Cerebellar cortex (tissue), 1 donor: ENCODE measurements around the gene ASB16.

Experiments
- DNase-seq: peaks from one replicate; pipeline ENCODE4 v3.0.0-alpha.2; 2015; ENCODE audit warnings: low spot score

ASB16 gene

DNA sequence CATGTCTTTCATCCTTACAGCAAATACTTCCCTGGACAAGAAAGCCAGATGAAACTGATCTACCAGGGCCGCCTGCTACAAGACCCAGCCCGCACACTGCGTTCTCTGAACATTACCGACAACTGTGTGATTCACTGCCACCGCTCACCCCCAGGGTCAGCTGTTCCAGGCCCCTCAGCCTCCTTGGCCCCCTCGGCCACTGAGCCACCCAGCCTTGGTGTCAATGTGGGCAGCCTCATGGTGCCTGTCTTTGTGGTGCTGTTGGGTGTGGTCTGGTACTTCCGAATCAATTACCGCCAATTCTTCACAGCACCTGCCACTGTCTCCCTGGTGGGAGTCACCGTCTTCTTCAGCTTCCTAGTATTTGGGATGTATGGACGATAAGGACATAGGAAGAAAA, 20.0 kb downstream of the ASB16 start:
- DNase-seq, result no peak

GRCh38 chr17:44191369-44191768, 20.9 kb downstream of the ASB16 start:
- DNase-seq, result no peak

- DNase-seq, result no peak
Measured at GRCh38 chr17:44191941-44192496, 21.5 kb downstream of the ASB16 start.

GRCh38 chr17:44192750-44193149, 22.2 kb downstream of the ASB16 start:
- no peak for DNase-seq

GRCh38 chr17:44193326-44194084, 23.0 kb downstream of the ASB16 start:
- DNase-seq, result no peak

- no peak for DNase-seq
Measured at GRCh38 chr17:44197107-44197506, 26.6 kb downstream of the ASB16 start.

- DNase-seq, result peak; percentile 56
Measured at GRCh38 chr17:44197980-44198720, 27.6 kb downstream of the ASB16 start.

- no peak for DNase-seq
Measured at GRCh38 chr17:44198721-44199552, 28.4 kb downstream of the ASB16 start.

DNA sequence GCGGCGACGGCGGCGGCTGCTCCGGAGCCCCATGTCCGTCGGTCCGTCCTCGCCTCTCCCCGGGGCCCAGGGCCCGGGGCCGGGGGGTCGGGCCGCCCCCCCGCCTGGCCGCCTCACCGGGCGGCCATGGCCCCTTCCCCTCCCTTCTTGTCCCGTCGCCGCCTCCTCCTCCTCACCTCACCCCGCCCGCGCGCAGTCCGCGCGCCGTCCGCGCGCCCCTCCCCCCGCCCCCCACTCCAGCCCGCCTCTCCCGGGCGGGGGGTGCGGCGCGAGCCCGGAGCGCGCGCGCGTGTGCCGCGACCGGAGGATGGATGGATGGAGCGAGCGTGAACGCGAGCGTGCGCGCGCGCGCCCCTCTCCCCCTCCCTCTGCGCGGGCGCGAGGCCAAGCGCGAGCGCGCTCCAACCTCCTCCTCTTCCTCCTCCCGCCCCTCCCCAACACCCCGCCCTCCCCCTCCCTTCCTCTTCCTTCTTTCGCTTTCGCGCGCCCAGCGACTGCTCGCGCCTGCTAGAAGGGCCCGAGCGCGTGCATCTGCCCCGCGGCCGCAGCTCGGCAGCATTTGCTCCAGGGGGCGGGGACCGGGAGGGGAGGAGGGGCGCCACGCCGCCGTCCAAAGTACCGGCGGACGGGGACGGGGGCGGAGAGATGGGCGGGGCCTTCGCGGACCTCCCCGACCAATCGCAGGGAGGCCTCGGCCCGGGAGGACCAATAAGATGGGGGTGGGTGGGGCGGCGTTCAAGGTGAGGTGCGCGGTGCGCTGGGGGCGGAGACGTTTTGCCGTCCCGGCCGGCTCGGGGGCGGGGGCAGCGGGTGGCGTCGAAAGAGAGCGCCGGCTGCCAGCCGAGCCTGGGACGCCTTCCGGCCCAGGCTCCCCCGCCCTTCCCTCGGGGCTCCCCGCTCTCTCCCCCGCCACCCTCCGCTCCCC, 29.3 kb downstream of the ASB16 start, which contains the start of gene ATXN7L3:
Gene ATXN7L3, minus strand, starts transcription at position 332 of the 925 bp plus-strand sequence. CDS start 1,814 bp downstream, outside the sequence.
- DNase-seq, result peak; percentile 96

GRCh38 chr17:44200478-44201155, 30.1 kb downstream of the ASB16 start:
- DNase-seq, result no peak

- DNase-seq, result no peak
Measured at GRCh38 chr17:44202756-44203155, 32.3 kb downstream of the ASB16 start.

GRCh38 chr17:44203731-44204440, 33.4 kb downstream of the ASB16 start:
- peak; percentile 76 for DNase-seq

- no peak for DNase-seq
Measured at GRCh38 chr17:44204441-44204882, 34.0 kb downstream of the ASB16 start.

DNA sequence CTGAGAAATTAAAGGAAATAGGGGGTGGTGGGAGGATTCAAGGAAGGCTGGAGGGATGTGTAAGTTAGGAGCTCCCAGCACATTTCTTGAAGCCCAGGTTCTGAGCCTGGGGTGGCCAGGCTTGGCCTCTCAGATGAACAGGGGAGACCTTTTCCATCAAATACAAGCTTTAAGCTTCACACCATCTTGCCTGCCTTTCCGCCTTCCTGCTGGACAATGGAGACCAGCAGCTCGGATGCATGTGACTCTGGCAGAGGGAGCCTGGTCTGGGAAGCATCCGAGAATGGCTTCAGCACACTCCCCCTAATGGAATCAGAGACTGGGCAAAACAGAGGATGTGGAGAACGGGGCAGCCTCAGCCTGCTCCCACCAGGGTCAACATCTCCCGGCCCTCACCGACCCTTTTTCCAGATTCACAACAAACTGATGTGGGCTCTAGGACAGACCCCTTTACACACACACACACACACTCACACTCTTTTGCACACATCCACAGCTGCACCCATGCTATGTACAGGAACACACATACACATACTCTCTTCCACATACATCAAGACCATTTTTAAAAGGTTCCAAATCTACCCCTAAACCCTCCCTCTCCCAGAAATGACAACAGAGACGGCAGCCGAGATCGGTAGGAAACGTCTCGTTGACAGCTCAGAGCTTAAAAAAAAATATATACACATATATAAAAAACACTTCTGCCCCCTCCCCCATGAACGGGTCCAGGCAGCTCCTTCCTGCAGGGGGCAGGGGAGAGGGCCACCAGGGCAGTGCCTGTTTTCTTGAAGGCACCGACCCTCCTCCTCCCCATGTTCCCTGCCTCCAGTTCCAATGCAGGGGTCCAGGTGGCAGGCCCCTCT, 35.7 kb downstream of the ASB16 start:
- DNase-seq, result no peak

DNA sequence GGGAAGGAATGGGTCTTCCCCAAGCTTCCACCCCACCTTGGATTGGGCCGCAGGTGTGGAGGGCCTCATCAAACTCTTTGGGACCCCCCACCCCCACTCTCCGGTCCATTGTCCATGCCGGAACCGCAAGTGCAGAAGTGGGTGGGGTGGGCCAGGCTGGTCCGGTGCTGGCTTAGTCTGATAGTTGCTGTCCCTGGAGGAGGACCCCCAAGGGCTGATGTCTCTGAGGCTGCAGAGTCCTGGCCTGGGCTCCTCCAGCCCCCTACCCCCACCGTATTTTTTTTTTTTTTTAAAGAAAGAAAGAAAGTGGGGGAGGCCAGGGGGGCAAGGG, 36.3 kb downstream of the ASB16 start:
- DNase-seq, result no peak

DNA sequence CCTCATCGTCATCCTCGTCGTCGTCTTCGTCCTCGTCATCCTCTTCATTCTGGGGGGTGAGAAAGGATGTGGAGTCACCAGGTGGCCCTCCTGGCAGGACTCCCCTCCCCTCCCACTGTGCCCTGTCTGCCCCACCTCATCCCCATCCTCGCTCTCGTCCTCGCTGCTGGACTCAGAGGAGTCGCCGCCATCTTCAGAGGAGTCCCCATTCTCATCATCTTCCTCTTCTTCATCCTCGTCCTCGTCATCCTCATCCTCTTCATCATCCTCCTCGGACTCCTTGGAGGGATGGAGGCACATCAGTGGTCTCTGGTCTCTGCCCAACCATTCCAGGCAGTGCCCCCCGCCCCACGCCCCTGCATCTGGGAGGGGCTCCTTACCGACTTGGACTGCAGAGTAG, 36.8 kb downstream of the ASB16 start:
- no peak for DNase-seq

DNA sequence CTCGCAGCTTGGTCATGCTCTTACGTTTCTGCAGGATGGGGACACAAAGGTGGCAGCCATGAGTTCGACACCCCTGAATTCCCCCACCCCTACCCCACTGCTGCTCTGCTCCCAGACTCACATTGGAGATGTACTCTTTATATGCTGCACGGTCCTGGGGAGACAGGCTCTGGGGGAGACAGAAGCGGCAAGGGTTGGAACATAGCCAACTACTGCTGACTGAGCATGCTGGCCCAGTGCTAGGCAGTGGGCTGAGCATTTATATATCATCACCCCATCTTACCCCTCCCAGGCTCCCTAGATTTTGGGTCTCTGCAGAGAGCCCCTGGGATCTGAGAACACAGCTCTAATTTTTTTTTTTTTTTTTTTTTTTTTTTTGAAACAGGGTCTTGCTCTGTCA, 37.2 kb downstream of the ASB16 start:
- DNase-seq, result no peak

DNA sequence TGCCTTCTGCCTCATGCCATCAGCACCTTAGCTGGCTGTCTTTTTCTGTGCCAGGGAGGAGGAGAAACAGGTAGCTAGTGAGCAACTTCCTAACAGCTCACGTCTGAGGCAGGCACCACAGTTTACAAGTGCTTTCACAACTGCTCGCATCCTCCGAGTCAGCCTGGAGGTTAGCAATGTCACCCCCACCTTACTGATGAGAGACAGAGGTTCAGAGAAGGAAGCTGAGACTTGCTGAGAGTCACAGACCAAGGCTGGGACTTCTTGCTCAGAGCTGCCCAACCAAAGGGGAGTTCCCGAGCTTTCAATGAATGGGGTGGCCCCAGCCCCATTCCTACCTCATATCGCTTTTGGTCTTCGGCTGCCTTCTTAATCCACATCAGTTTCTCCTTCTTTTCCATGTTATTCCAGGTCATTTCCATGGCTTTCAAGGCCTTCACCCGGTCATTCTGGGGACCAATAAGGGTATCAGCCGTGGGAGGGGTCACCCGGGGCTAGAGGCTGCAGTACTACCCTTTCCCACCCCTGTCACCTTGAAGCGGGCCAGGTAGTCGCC, 39.4 kb downstream of the ASB16 start:
- DNase-seq, result no peak
